CD4-positive, alpha-beta T cell treated with Interleukin-12 subunit alpha and Interleukin-12 subunit beta, for 1 hour (primary cell): ENCODE data around the gene XXYLT1.

ENCODE experiments used
- DNase-seq: peaks from one replicate; pipeline ENCODE4 v3.0.0-alpha.2; 2020

The XXYLT1 gene

GRCh38 chr3:195036574-195036973 is 234.4 kb downstream of the XXYLT1 start:
- DNase-seq: no peak

DNA sequence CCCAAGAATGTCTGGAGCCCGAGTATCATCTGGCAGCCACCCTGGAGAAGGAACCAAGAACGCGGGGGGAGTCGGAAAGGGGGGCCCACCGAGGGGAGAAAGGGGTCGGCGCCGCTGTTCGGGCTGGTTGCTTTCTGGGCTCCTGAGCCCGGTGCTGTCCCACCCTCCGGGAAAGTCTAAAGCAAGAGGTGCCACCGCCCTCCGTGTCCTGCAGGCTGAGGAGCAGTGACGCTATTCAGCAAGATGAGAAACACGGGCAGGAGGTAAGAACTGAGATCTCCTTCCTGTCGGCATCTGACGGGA is 234.8 kb downstream of the XXYLT1 start:
- no peak for DNase-seq

DNA sequence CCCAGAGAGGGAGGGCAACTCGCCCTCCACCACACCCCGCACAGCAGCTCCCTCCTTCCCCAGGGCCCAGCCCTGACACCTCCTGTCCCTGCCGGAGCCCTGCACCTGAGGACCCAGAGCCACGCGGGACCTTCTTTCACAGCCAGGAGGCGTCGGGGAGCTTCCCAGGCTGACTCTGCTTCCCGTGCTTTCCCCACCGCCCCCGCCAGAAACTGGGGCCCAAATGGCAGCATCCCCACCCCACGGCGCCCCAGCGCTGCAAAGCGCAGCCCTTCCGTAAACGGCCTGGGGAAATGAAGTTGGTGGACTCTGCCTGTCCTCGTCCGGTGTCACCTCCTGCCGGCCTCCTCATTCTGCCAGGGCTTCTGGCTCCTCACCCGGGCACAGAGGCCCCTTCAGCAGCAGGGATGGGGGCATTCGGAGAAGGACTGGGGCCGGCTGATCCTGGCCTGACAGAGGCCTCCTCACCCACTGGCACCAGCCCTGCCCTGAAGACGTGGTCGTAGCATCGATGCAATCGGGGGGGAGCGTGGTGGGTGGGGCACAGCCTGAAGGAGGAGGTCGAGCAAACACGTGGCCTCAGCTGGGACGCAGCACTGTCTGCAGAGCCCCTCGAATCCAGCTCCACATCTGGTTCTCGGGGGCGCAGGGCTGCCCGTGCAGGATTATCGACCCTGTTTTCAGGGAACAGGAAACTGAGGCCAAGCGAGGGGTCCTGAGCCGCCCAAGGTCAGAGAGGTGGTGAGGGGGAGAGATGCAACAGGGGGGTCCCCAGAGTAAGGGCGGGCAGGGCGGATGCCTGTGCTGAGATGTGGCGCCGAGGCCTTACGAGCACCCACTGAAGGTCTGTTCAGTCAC is 235.4 kb downstream of the XXYLT1 start:
- DNase-seq: no peak

DNA sequence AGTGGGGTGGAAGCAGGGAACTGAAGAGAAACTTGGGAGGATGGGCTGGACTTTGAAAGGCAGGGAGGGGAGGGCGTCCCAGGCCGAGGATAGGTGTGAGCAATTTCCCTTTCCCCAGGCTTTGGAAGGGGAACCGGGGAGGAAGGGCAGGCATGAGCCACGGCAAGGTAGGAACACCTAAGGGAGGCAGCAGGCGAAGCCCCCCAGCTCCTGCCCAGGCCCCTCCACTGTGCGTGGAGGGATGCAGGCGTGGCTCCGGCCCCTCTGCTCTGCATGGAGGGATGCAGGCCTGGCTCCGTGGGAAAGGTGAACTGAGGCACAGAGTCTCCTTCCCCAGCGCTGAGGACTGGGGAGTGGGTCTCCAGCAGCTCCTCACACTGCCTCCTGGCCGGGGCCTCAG is 236.4 kb downstream of the XXYLT1 start:
- DNase-seq: no peak

DNA sequence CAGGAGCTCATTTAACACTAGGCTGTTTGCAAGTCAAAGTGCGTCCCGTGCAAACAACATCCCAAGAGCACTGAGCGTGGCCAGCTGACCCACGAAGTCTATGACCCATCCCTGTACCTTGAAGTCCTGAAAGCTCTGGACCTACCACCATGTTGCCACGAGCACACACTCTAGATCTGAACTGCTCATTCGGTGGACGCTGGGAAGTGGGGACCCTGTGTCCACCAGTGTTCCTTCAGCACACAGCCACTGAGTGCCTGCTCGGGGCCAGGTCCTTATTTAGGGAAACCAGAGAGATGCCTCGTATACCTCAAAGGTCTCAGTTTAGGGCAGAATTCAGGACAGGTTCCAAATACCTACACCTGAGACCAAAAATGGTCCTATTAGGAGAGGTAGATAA is 236.9 kb downstream of the XXYLT1 start:
- no peak for DNase-seq

DNA sequence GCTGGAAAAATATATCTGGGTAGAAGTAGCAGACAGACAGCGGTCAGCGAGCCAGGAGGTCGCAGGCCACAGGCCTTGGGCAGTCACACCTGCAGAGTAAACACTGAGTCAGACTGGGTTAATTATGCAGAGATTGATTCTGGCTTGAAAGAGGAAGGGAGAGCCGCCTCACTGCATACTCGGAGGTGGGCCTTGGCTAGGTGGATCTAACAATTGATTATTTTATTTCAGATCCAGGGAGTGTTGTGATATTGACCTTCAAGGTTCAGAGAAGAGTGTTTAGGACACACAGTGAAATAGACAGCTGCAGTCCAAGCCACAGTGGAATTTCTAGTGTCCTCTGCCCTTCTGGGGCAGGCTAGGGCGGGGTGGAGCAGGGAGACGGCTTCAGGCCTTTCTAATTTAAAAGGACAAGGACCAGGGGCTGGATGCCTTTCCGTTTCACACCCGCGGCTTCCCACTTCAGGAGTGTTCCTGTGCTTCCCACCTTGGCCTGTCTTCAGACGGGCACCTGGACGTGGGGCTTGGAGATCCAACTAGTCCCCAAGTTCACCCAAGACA is 237.3 kb downstream of the XXYLT1 start:
- DNase-seq: no peak

- no peak for DNase-seq
Observed at GRCh38 chr3:195032955-195033354, 238.0 kb downstream of the XXYLT1 start.

DNA sequence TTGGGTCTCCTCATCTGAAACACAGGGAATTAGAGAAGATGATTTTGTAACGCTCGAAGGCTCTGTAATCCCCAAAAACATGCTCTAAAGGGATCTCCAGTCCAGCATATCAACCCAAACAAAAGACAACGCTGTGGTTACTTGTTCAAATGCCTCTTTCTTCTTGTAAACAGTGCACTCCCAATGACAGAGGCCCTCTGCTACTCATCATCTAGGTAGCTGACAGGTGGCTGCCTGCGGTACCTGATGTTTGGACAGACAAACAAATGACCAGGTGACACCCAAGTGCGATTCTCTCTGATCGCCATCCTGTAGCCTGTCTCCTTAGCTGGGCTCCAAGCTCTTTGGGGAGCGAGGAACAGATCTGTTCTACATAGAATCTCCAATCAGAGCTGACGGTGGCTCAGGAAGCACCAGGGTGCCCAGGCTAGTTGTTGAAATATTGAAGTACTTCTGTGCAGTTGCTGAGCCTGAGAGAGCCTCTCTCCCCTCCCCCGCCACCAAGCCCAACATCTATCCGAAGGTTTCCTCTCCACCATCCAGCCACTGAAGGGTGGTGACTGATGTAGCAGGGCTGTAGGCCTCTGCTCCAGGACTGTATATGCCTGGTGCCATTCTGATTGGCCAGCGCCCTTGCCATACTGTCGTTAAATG is 238.7 kb downstream of the XXYLT1 start:
- no peak for DNase-seq

DNA sequence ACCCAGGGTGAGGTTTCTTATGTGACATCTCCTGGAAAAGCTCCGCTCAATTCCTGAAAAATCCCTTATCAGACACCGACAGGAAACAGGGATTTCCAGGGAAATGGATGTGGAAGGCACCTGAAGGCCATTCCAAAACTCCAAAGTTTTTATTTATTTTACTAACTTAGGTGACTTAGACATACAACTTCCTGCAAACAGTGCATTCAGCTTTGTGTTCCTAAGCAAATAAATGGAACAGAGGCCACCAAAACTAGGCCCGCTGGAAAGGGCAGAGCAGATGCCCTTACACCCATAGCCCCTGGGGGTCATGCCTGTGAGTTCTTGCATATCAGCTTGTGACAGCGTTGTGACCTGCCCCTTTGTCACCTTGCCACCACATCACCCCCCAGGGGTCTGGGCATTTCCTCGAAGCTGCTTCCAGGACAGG is 239.4 kb downstream of the XXYLT1 start:
- no peak for DNase-seq

DNA sequence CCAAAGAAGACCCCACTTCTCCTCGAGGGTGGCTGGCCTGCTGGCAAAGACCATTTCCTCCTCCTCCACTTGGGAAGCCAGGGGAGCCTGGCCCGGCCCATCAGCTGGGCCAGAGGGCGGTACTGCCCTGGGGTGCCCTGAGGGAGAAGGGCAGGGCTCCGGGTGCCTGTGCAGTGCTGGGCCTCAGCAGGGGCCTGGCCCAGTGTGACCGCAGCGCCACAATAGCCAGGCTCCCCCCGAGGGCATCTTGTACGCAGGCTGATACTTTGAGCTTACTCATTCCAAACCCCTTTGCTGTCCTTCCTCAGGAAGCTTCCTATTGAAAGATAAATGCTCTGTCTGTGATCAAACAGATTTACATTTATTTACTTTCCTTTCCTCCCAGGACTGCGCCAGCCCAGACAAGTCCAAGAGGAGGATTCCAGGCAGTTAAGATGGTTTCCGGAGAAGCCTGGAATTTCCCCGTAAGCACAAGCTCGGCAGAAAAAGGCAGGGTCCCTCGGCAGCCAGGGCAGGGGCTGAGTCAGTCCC is 240.1 kb downstream of the XXYLT1 start:
- no peak for DNase-seq

GRCh38 chr3:195028877-195029606 is 241.9 kb downstream of the XXYLT1 start:
- no peak for DNase-seq

- no peak for DNase-seq
Observed at GRCh38 chr3:195025884-195026200, 245.1 kb downstream of the XXYLT1 start.

DNA sequence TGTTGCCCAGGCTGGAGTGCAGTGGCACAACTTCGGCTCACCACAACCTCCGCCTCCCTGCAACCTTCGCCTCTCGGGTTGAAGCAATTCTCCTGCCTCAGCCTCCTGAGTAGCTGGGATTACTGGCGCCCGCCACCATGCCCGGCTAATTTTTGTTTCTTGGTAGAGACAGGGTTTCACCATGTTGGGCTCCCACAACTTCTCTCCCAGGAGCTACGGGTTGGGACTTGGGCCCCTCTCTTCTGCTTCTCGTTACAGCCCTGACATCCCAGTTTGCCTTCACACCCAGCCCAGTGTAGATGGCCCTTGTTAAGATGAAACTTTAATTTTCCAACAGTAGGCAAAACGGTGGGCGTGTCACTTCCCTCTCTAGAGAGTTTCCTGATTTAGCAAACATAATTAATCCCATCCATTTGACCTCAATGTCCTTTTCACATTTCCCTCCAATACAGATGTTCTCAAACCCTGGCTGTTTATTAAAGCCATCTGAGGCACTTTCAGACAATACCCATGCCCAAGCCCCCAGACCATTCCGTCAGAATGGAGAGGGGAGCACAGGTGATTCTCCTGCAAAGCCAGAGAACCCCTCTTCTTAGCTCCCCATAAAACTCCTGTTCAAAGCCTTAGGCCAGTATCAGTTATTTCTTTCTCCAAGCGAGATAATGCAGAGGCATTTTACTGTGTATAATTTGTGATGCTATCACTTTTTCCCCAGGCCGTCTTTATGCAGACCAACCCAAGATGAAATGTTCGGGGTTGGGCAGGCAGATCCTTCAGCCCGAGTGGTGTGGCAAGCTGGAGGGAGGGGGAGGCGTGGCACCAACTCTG is 245.7 kb downstream of the XXYLT1 start:
- no peak for DNase-seq

DNA sequence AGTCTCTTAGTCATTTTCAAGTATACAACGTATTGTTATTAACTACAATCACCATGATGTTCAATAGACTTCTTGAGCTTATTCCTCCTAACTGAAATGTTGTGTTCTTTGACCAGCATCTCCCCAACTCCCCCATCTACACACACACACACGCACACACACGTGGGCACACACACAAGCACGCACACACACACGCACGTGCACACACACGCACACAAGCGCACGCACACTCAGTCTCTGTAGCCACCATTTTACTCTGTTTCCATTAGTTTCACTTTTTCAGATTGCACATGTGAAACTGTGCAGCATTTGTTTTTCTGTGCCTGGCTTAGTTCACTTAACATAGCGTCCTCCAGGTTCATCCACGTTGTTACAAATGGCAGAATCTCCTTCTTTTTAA is 247.0 kb downstream of the XXYLT1 start:
- DNase-seq: no peak

GRCh38 chr3:195023576-195023975 is 247.4 kb downstream of the XXYLT1 start:
- no peak for DNase-seq

DNA sequence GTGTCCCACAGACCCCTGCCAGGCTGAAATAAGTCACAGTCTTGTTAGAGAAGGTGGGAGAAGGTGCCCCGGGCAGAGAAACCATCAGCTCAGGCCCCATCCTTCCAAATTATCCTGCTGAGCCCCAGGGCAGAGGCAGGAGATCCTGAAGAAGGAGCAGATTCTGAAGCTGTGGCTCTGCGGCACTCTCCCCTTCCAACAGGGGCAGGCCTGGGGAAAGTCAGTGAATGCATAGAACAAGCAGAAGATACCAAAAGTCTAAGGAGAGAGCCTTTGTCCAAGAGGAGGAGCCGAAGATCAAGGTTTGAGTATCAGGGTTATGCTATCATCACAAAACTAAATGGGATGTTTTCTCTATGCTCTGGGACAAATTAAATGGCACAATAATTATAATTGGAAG is 249.3 kb downstream of the XXYLT1 start:
- DNase-seq: no peak

- DNase-seq: no peak
Observed at GRCh38 chr3:195020921-195021320, 250.0 kb downstream of the XXYLT1 start.

DNA sequence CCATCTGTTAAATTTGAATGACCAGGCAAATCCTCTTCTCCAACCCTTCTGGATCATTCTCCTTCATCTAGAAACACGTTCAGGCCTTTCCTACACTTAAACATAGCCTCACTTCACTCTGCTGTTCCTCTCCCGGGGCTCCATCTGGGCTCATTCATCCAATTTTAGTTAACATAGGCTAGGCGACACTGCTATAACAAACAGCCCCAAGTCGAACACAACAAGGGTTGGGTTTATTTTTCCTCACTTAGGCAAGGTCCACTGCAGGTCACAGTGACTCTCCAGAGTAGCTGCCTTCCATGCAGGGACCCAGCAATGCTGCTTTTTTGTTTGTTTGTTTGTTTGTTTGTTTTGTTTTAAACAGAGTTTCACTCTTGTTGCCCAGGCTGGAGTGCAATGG is 250.8 kb downstream of the XXYLT1 start:
- no peak for DNase-seq

- DNase-seq: no peak
Observed at GRCh38 chr3:195019335-195019734, 251.6 kb downstream of the XXYLT1 start.
